ENCODE measurements around the gene NEU4.

DNA sequence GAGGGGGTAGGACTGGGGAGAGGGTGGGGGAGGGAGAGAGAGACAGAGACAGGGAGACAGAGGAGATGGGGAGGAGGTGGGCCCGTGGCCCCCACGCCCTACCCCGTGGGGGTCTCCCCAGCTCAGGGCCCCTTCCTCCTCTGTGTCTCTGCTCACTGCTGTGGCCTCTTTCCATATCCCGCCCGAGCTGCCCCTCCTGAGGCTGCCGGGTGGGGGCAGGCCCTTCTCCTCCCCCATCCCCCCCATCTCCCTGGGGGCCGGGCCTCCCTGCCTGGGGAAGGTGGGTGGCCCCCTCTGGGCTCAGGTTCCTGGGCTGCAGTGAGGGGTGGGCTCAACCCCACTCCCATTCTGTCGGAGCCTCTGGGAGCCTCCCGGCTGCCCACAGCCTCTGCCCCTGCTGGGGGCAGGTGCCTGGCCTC is 50.0 kb downstream of the NEU4 start:
- TF ChIP-seq CTCF (IDR thresholded peaks at IDR 0.05 in 4 of 5, conservative IDR thresholded peaks at IDR 0.05 in 1 of 5) (no peak), POLR2A (IDR thresholded peaks at IDR 0.05) (no peak)

Data from gastrocnemius medialis (tissue), 4 donors.